Activated T-cell treated with anti-CD3 and anti-CD28 coated beads, Interleukin-2, amount 50 U/mL, for 48 hours (primary cell): Measurements from ENCODE around the gene PTPN3.

Experiments
- DNase-seq, 2 experiments: peaks; one replicate each; pipeline ENCODE4 v3.0.0-alpha.2; 2020

The PTPN3 gene

GRCh38 chr9:109504689-109505088 is 6.6 kb upstream of the PTPN3 start:
- DNase-seq, result no peak

DNA sequence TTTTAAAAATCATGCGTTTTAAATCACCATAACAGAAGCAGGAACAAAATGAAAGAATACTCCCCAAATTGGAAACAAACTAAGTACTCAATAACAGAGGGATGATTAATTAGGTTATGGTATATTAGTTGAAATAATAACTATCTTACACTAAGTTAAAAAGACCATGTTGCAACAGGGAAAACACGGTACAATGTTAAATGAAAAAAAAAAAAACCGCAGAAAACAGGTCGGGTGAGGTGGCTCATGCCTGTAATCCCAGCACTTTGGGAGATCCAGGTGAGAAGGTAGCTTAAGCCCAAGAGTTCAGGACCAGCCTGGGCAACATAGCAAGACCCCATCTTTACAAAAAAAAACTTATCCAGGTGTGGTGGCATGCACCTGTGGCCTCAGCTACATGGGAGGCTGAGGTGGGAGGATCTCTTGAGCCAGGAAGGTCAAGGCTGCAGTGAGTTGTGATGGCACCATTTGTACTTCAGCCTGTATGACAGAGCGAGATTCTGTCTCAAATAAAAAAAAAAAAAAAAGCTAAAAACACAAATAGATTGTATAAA is 2.4 kb upstream of the PTPN3 start:
- DNase-seq, result no peak

DNA sequence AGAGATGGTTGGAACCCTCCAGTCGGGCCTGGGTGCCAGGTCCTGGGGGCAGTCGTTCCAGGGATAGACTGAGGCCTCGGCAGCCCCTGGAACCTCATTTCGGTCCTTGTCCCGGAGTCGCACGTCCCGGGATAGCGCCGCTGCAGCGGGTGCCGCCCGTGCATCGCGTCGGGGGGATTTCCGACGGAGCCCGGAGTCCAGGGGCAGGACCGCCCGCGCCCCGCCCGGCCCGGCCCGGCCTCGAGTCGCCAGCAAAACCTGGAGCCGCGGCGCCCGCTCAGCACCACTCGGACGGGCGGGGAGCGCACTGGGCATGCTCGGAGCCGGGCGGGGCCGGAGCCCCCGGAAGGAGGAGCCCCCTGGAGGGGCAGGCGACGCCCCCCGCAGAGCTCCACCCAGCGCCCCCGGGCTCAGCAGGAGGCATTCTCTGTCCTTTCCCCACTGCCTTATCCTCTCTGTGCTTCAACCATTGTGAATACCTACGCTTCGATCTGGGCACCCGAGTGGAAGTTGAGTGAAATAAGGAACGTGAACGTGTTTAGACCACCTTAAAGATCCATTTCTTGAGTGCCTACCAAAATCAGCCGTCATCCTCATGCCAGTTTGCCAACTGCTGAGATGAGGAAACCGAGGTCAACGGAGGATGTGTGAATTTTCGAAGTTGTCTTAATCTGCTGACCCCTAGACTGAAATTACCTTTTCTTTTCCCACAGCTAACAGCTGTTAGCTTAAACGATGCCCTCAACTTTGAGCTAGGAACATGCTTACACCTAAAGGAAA is 1.7 kb upstream of the PTPN3 start:
- DNase-seq, result no peak

- no peak for DNase-seq
These were observed 1.1 kb upstream of the PTPN3 start for GRCh38 chr9:109499093-109499630.

- no peak for DNase-seq
These were observed 617 bp downstream of the PTPN3 start for GRCh38 chr9:109497226-109498153.

DNA sequence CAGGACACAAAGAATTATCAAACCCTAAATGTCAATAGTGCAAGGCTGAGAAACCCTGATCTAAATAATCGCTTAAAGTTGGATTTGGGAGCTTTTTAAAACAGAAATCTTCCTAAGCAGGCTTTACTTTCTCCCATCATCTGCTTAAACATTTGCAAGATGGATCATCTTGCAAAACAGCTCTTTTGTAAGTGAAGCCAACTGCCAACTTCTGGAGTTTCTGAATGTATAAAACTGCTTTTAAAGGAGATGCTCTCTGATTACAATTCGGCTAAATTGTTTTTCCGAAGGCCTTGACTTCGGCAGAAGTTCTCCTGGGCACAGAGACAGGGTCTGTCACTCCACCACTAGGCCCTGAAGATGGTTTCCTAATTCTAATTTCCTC is 1.3 kb downstream of the PTPN3 start:
- no peak for DNase-seq

- no peak for DNase-seq
These were observed 1.9 kb downstream of the PTPN3 start for GRCh38 chr9:109496218-109496617.

GRCh38 chr9:109493648-109494047 is 4.5 kb downstream of the PTPN3 start:
- no peak for DNase-seq

- DNase-seq, result no peak
These were observed 6.5 kb downstream of the PTPN3 start for GRCh38 chr9:109491590-109491989.

DNA sequence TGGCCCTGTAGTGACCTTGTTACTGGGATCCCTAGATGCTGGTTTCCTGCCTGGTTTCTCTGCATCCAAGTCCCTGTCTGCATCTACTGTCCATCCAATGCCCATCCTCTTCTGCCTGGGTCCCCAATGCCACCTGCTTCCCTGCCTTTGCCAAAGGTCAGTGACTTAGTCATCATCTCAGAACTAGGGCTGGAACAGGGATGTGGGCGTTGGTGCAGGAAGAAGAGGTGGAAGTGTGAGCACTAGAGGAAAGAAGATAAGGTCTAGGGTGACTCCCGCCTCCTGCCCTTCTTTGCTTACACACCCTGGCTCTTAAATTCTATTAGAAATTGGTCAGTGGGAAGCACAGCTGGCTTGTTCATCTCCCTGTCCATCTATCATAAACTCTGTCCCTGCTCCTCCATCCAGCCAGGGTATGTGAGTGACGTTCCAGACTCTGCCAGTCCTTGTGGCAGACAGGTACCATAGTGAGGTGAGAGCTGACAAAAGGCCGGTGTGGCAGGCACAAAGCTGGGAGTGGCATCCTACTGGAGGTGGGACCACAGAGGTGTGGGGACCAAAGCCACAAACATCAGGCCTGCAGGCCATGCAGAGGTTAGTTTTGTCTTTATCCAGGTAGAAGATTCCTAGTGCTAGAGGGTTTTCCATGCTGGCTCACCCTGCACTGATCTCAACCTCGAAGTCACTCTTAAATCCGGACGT is 9.2 kb downstream of the PTPN3 start:
- no peak for DNase-seq

GRCh38 chr9:109488351-109488750 is 9.8 kb downstream of the PTPN3 start:
- no peak for DNase-seq

GRCh38 chr9:109487247-109487646 is 10.9 kb downstream of the PTPN3 start:
- DNase-seq, result no peak

- no peak for DNase-seq
These were observed 14.2 kb downstream of the PTPN3 start for GRCh38 chr9:109483744-109484429.

- no peak for DNase-seq
These were observed 15.7 kb downstream of the PTPN3 start for GRCh38 chr9:109482391-109482916.

DNA sequence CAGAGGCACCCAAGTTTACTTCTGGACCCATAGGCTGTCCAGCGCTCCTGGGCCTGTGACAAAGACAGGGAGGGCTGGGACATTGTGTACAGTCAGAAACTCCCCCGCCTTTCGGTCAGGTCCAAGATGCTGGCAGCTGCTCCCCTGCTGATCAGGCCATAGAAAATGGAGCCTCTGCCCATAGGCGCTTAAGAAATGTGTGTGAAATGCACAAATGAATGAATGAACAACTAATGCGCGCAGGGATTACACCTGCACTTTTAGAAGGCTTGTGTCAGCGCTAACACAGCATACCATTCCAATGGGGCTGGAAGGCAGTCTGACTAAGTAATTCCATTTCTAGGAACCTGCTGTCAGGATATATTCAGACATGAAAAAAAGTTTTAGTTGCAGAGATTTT is 16.3 kb downstream of the PTPN3 start:
- DNase-seq, result no peak

GRCh38 chr9:109479822-109480221 is 18.3 kb downstream of the PTPN3 start:
- DNase-seq, result no peak

DNA sequence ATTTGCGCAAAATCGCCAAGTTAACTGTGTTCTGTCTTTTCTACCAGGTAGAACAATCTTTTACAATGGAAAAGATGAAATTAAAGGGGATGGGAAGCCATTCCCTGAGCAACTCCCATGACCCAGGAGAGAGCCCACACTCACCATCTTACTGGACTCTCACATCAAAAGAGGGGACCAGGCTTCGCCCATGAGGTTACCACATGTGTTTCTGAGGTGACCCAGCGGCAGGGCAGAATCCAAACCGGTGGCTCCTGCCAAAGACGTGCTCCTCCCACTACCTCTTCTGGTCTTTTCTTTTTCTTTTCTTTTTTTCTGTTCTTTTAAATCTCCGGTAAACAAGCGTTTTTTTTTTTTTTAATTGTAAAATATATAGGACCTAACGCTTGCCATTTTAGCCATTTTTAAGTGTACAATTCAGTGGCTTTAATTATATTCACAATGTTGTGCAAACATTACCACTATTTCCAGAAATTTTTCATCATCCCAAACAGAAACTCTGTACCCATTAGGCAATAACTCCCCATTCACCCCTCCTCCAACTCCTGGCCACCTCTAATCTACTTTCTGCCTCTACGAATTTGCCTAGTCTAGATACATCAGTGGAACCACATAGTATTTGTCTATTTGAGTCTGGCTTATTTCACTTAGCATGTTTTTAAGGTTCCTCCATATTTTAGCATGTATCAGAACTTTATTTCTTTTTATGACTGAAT is 19.3 kb downstream of the PTPN3 start:
- no peak for DNase-seq

DNA sequence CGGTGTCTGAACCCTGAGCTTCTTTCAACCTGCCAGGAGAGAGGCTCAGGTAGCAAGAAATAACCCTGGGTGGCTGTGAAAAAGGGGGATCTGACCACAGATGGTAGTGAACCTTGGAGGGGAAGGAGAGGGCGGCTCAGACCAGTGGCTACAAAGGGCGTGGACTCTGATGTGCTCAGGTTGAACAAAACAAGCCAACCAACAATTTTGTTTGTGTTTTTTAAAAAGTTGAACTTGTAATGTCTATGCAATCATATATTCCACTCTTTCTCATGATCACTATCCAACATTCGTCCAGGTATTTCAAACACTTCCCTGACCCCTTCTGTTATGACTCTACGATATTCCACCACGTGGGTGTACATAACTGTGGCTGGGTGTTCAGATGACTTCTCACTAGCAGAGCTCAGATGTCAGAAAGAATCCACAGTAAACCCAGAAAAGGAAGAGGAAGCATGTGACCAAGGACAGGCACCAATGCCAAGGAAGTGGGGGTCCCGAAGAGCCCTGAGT is 20.0 kb downstream of the PTPN3 start:
- DNase-seq, result no peak

- no peak for DNase-seq
These were observed 20.7 kb downstream of the PTPN3 start for GRCh38 chr9:109477258-109478050.

DNA sequence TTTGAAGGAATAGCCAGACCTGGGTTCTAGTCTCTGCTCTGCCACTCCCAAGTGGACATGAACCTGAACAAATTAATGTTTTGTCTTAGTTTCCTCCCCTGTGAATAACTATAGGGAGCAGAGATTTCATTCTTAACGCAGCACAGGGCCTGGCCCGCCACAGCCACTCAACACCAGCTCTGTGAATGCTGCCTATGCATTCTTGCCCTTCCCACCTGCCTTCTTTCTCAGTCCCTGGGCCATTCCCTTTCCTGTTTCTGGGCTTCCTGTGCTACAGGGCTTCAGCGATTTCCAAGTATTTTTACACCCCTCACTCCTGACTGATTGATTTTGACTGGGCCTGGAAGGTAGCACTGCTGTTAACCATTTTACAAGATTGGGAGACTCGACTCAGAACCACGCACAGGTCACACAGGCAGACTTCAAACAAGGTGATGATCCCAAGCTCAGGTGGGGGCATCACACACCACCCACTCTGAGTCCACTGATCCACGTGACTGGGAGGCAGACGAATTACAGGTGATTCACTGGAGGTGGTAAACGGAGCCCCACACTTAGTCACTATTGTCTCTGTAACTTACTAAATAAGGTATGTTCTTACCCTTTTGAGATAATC is 21.4 kb downstream of the PTPN3 start:
- no peak for DNase-seq
